Measurements from ENCODE around the gene SLC38A11. TPM values are rescaled to one million over a fixed set of nuclear protein-coding genes. Genes with fewer than 3 reads are reported as not detected.
"Not testable (repeated sequence)": the region's sequence is repeated elsewhere in the genome, so short reads cannot be mapped to it uniquely, and the experiment has no call there.

Gene SLC38A11
- polyA plus RNA-seq, 1 of the 3 experiments (the other 2 are of a cell fraction): not detected

DNA sequence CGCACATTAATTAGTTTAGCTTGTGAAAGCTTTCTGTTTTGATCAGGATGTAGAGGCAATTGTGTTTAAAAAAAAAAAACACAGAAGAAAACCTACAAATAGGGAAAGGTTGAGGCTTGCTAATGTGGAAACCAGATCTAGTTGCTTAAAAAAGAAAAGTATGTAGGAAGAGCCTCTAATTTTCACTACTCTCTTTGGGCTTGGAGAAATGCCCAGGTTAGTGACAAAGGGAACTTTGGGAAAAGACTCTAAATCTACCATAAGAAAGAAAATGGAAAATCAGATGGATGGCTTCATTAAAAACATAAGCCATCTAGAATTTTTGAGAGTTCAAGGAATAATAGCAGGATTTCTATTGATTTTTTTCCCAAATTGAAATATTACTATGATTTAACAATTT, 47.3 kb upstream of the SLC38A11 start (continued):
- no peak for TF ChIP-seq MXI1 (IDR thresholded peaks at IDR 0.05; ENCODE audit: low read depth, low read length)

DNA sequence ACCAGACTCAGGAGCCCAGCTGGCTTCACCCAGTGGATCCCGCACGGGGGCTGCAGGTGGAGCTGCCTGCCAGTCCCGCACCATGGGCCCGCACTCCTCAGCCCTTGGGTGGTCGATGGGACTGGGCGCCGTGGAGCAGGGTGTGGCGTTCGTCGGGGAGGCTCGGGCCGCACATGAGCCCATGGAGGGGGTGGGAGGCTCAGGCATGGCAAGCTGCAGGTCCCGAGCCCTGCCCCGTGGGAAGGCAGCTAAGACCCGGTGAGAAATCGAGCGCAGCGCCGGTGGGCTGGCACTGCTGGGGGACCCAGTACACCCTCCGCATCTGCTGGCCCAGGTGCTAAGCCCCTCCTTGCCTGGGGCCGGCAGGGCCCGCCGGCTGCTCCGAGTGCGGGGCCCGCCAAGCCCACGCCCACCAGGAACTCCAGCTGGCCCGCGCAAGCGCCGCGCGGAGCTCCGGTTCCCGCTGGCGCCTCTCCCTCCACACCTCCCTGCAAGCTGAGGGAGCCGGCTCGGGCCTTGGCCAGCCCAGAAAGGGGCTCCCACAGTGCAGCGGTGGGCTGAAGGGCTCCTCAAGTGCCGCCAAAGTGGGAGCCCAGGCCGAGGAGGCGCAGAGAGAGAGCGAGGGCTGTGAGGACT, 39.5 kb upstream of the SLC38A11 start:
- H3K9me3 ChIP-seq; H3K9me2 ChIP-seq; H3K36me3 ChIP-seq (replicated peaks in 1 of 2; ENCODE audit: control insufficient read depth in 1 of 2, insufficient read depth in 2 of 2, low read length in 1 of 2); H4K20me1 ChIP-seq (ENCODE audit: insufficient read depth); H3K27me3 ChIP-seq (ENCODE audit: insufficient read depth); DNase-seq; H3K79me2 ChIP-seq (ENCODE audit: insufficient read depth); H3K4me3 ChIP-seq (ENCODE audit: low read depth in 2 of 2, low read length in 1 of 2); H2AFZ ChIP-seq (ENCODE audit: low read depth); H3K9ac ChIP-seq; H3K27ac ChIP-seq (ENCODE audit: low read depth in 2 of 2, low read length in 1 of 2); POLR2A ChIA-PET; H3K4me2 ChIP-seq: not testable (repeated sequence)
- Histone ChIP-seq H3K4me1 (ENCODE audit: control insufficient read depth in 1 of 2, insufficient read depth in 2 of 2, low read depth in 1 of 2, low read length in 1 of 2) (peaks cover 0 to 14% of the 10 kb centered on the region in 2 experiments; a peak in 2 of 4 replicates), H3F3A (replicated peaks; ENCODE audit: insufficient read depth) (peaks cover 17% of the 10 kb centered on the region)
- 99% methylated on average over 15 of the region's 43 CpGs for WGBS (ENCODE audit: low lambda C conversion rate)
- CTCF ChIA-PET: interaction anchor here (1.3 to 7.9 kb wide), 7 partner anchors 20 to 880 kb away, joined by 4 to 62 read pairs (median 4); partner anchors contain the start of genes SCN2A and SCN3A

DNA sequence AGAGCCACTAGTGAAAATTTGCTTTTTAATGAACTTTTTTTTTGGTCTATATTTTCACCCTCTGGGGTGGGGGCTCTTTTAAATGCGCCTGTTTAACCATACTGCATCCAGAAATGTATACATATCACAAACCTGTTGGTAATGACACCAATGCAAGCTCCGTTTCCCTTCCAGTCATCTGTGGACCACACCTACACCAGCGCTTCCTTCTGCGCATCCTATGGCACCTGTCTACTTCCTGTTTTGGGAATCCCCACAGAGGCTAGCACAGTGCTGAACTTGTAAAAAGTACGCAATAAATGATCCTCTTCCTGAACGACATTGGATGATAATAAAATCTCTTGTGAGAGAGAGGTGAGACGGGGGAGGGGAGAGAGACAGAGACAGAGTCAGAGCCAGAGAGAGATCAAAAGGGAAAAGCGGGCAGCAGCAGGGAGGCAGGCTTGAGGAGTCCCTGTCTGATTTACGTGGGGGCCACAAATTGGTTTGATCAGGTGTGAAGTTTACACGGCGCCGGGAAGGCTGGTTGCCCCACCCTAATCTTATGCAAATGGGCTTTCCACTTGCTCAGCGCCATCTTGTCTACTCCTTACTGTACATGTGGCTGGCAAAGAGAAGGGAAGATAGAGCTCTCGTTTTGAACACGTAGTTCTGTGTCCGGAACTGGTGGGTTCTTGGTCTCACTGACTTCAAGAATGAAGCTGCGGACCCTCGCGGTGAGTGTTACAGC, 38.1 kb upstream of the SLC38A11 start:
- Histone ChIP-seq H3K4me2 (no peak overlapping the region), H3K4me1 (ENCODE audit: control insufficient read depth in 1 of 2, insufficient read depth in 2 of 2, low read depth in 1 of 2, low read length in 1 of 2) (peaks cover 0 to 16% of the 10 kb centered on the region in 2 experiments; a peak in 2 of 4 replicates), H3K79me2 (ENCODE audit: insufficient read depth) (no peaks in the 10 kb centered on the region), H2AFZ (ENCODE audit: low read depth) (no peak overlapping the region), H4K20me1 (ENCODE audit: insufficient read depth) (no peaks in the 10 kb centered on the region), H3F3A (replicated peaks; ENCODE audit: insufficient read depth) (peaks cover 17% of the 10 kb centered on the region), H3K27ac (ENCODE audit: low read depth in 2 of 2, low read length in 1 of 2) (0 out of 4 replicates have a peak overlapping the region, but pooled peaks of 1 of the 2 experiments have one; percentile 5), H3K9me2 (no peaks in the 10 kb centered on the region), H3K9me3 (no peaks in the 10 kb centered on the region), H3K4me3 (ENCODE audit: low read depth in 2 of 2, low read length in 1 of 2) (no peak overlapping the region), H3K9ac (no peak overlapping the region), H3K36me3 (replicated peaks in 1 of 2; ENCODE audit: control insufficient read depth in 1 of 2, insufficient read depth in 2 of 2, low read length in 1 of 2) (no peaks in the 10 kb centered on the region), H3K27me3 (ENCODE audit: insufficient read depth) (no peaks in the 10 kb centered on the region)
- DNase-seq: no peak
- no peak for TF ChIP-seq YY1 (IDR thresholded peaks at IDR 0.05; ENCODE audit: low read depth)
- no peak for TF ChIP-seq CHD2 (IDR thresholded peaks at IDR 0.05; ENCODE audit: low read length, partially characterized antibody)
- TF ChIP-seq NRF1 (IDR thresholded peaks at IDR 0.05; ENCODE audit: low read depth, low read length): no peak
- no peak for TF ChIP-seq RCOR1 (IDR thresholded peaks at IDR 0.05; ENCODE audit: low read length)
- TF ChIP-seq, protein P1, sequence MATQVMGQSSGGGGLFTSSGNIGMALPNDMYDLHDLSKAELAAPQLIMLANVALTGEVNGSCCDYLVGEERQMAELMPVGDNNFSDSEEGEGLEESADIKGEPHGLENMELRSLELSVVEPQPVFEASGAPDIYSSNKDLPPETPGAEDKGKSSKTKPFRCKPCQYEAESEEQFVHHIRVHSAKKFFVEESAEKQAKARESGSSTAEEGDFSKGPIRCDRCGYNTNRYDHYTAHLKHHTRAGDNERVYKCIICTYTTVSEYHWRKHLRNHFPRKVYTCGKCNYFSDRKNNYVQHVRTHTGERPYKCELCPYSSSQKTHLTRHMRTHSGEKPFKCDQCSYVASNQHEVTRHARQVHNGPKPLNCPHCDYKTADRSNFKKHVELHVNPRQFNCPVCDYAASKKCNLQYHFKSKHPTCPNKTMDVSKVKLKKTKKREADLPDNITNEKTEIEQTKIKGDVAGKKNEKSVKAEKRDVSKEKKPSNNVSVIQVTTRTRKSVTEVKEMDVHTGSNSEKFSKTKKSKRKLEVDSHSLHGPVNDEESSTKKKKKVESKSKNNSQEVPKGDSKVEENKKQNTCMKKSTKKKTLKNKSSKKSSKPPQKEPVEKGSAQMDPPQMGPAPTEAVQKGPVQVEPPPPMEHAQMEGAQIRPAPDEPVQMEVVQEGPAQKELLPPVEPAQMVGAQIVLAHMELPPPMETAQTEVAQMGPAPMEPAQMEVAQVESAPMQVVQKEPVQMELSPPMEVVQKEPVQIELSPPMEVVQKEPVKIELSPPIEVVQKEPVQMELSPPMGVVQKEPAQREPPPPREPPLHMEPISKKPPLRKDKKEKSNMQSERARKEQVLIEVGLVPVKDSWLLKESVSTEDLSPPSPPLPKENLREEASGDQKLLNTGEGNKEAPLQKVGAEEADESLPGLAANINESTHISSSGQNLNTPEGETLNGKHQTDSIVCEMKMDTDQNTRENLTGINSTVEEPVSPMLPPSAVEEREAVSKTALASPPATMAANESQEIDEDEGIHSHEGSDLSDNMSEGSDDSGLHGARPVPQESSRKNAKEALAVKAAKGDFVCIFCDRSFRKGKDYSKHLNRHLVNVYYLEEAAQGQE (IDR thresholded peaks at IDR 0.05; ENCODE audit: low read depth, low read length): no peak
- no peak for TF ChIP-seq RAD21 (IDR thresholded peaks at IDR 0.05; ENCODE audit: low read length)
- no peak for TF ChIP-seq SIN3A (IDR thresholded peaks at IDR 0.05; ENCODE audit: borderline replicate concordance, low read depth, low read length)
- TF ChIP-seq, protein P2, sequence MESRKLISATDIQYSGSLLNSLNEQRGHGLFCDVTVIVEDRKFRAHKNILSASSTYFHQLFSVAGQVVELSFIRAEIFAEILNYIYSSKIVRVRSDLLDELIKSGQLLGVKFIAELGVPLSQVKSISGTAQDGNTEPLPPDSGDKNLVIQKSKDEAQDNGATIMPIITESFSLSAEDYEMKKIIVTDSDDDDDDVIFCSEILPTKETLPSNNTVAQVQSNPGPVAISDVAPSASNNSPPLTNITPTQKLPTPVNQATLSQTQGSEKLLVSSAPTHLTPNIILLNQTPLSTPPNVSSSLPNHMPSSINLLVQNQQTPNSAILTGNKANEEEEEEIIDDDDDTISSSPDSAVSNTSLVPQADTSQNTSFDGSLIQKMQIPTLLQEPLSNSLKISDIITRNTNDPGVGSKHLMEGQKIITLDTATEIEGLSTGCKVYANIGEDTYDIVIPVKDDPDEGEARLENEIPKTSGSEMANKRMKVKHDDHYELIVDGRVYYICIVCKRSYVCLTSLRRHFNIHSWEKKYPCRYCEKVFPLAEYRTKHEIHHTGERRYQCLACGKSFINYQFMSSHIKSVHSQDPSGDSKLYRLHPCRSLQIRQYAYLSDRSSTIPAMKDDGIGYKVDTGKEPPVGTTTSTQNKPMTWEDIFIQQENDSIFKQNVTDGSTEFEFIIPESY (IDR thresholded peaks at IDR 0.05; ENCODE audit: borderline replicate concordance, low read depth): no peak
- TF ChIP-seq, protein P3, sequence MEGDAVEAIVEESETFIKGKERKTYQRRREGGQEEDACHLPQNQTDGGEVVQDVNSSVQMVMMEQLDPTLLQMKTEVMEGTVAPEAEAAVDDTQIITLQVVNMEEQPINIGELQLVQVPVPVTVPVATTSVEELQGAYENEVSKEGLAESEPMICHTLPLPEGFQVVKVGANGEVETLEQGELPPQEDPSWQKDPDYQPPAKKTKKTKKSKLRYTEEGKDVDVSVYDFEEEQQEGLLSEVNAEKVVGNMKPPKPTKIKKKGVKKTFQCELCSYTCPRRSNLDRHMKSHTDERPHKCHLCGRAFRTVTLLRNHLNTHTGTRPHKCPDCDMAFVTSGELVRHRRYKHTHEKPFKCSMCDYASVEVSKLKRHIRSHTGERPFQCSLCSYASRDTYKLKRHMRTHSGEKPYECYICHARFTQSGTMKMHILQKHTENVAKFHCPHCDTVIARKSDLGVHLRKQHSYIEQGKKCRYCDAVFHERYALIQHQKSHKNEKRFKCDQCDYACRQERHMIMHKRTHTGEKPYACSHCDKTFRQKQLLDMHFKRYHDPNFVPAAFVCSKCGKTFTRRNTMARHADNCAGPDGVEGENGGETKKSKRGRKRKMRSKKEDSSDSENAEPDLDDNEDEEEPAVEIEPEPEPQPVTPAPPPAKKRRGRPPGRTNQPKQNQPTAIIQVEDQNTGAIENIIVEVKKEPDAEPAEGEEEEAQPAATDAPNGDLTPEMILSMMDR (IDR thresholded peaks at IDR 0.05): no peak
- TF ChIP-seq, protein P4, sequence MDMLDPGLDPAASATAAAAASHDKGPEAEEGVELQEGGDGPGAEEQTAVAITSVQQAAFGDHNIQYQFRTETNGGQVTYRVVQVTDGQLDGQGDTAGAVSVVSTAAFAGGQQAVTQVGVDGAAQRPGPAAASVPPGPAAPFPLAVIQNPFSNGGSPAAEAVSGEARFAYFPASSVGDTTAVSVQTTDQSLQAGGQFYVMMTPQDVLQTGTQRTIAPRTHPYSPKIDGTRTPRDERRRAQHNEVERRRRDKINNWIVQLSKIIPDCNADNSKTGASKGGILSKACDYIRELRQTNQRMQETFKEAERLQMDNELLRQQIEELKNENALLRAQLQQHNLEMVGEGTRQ (IDR thresholded peaks at IDR 0.05; ENCODE audit: borderline replicate concordance, low read depth, low read length): no peak
- TF ChIP-seq MEF2A (IDR thresholded peaks at IDR 0.05; ENCODE audit: borderline replicate concordance, low read depth): no peak
- WGBS (ENCODE audit: low lambda C conversion rate): 91% methylated on average over 19 of the region's 19 CpGs
- ChIA-PET CTCF (interaction anchor here (0.6 to 7.9 kb wide), 25 partner anchors 8 to 890 kb away, joined by 3 to 62 read pairs (median 4); partner anchors contain the start of genes SCN2A, SCN3A and SLC38A11), POLR2A (no interaction called here)

Data from SK-N-SH (cell line).